Activated CD8-positive, alpha-beta memory T cell treated with anti-CD3 and anti-CD28 coated beads, Interleukin-2, amount 50 U/mL, for 4 hours (primary cell): Measurements from ENCODE around the gene OR2AT4.
"Not testable (repeated sequence)": the region's sequence is repeated elsewhere in the genome, so short reads cannot be mapped to it uniquely, and the experiment has no call there.

Source experiments
- DNase-seq: peaks from one replicate; pipeline ENCODE4 v3.0.0-alpha.2; 2020

The OR2AT4 gene

DNA sequence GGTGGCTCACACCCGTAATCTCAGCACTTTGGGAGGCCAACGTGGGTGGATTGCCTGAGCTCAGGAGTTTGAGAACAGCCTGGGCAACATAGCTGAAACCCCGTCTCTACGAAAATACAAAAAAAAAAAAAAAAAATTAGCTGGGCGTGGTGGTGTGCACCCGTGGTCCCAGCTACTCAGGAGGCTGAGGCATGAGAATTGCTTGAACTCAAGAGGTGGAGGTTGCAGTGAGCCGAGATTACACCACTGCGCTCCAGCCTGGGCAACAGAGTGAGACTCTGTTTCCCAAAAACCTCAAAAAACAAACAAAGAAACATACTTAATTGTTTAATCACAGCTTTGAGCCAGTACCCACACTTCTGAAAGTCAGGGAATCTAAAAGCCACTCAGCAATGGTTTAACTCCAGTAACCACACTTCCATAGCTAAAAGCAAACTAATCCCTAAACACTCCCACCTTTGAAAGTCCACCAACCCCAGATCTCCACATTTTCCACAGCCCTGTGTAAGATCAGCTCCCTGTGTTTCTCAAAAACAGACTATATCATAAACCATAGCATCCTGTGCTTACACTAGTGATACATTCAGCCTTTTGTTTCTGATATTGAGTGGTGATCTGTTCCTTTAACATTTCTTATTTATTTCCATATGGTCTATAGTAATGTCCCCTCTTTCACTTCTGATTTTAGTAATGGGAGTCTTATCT lies 4.9 kb upstream of the OR2AT4 start:
- DNase-seq = no peak

DNA sequence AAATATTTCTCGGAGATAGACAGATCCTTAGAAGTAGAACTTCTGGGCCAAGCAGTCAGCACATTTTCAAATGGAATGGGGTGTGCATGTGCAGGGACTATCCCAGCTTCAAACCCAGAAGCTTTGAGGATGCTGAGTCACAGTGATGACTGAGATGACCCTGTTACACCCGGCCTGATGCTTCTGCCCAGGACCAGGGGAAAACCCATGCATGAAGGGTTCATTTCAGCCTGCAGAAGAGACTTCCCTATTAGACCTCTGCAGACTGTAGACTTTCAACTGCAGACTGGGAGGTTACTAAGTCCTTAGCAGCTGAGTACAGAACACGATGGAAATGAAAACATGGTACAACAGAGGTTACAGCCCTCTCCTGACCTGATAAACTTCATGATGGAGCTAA lies 3.6 kb upstream of the OR2AT4 start:
- no peak for DNase-seq

DNA sequence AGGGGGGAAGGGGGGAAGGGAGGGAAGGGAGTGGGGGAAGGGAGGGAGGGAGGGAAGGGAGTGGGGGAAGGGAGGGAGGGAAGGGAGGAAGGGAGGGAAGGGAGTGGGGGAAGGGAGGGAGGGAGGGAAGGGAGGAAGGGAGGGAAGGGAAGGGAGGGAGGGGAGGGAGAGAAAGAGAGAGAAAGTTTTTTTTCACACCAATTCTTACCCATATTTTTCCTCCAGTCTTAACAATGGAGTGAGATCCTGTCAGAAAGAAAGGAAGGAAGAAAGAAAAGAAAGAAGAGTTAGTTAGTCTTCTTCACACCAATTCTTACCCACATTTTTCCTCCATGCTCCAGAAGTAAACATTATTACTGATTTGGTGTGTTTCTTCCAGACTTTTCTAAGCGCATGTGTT lies 3.0 kb upstream of the OR2AT4 start:
- no peak for DNase-seq

DNA sequence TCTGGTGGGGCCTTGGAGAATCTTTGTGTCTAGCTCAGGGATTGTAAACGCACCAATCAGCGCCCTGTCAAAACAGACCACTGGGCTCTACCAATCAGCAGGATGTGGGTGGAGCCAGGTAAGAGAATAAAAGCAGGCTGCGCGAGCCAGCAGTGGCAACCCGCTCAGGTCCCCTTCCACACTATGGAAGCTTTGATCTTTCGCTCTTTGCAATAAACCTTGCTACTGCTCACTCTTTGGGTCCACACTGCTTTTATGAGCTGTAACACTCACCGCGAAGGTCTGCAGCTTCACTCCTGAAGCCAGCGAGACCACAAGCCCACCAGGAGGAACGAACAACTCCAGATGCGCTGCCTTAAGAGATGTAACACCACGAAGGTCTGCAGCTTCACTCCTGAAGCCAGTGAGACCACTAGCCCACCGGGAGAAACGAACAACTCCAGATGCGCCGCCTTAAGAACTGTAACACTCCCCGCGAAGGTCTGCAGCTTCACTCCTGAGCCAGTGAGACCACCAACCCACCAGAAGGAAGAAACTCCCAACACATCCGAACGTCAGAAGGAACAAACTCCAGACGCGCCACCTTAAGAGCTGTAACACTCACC lies 2.3 kb upstream of the OR2AT4 start:
- not testable (repeated sequence) for DNase-seq

DNA sequence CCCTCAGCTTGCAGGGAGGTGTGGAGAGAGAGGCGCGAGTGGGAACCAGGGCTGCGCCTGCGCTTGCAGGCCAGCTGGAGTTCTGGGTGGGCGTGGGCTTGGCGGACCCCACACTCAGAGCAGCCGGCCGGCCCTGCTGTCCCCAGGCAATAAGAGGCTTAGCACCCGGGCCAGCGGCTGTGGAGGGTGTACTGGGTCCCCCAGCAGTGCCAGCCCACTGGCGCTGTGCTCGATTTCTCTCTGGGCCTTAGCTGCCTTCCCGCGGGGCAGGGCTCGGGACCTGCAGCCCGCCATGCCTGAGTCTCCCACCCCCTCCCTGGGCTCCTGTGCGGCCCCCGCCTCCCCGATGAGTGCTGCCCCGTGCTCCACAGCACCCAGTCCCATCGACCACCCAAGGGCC lies 1.5 kb upstream of the OR2AT4 start:
- not testable (repeated sequence) for DNase-seq

DNA sequence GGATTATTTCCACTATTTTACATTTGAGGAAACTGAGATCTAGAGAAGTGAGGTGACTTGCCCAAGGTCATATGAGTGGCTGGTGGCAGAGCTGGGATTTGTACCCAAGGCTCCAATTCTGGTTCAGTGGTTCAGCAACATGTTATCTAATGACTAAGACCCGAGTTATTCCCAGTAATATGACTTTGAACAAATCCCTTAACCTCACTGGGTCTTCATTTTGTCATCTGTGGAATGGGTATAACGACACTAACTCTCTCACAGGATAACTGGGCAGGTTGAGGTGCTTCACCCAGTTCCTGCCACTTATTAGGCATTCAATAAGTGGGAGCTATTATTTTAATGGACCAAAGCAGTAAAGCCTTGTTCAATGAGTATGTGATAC lies 489 bp upstream of the OR2AT4 start:
- DNase-seq = no peak

DNA sequence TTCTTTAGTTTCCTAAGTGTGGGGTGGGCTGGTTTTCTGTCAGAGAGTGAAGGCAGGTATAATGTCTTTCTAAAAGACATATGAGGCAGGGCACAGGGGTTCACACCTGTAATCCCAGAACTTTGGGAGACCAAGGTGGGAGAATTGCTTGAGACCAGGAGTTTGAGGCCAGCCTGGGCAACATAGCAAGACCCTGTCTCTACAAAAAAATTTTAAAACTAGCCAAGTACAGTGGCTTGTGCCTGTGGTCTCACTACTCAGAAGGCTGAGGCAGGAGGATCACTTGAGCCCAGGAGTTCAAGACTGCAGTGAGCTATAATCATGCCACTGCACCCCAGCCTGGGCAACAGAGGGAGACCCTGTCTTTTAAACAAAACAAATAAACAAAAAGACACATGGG lies 2.3 kb downstream of the OR2AT4 start:
- DNase-seq = not testable (repeated sequence)

DNA sequence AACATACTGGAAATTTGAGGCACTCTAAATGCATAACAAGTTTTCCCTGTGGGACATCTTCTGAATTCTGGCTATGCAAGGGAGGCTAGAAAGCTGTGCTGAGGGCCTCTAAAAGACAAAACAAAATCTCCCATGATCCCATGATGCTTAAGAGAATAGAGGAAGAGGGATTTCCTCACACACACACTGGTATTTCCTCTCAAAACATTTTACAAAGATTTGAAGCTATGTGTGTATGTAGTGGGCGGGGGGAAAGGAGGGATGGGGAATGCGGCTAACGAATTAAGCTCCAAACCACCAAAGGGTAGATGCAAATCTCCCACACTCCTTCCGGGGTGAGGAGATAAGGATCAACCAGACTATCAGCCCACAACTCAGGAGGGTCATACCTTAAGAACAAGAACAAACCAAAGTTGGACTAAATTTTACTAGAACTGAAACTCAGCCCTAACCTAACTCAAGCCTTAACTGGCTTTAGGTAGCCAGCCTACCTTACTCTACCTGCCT lies 6.0 kb downstream of the OR2AT4 start:
- no peak for DNase-seq

DNA sequence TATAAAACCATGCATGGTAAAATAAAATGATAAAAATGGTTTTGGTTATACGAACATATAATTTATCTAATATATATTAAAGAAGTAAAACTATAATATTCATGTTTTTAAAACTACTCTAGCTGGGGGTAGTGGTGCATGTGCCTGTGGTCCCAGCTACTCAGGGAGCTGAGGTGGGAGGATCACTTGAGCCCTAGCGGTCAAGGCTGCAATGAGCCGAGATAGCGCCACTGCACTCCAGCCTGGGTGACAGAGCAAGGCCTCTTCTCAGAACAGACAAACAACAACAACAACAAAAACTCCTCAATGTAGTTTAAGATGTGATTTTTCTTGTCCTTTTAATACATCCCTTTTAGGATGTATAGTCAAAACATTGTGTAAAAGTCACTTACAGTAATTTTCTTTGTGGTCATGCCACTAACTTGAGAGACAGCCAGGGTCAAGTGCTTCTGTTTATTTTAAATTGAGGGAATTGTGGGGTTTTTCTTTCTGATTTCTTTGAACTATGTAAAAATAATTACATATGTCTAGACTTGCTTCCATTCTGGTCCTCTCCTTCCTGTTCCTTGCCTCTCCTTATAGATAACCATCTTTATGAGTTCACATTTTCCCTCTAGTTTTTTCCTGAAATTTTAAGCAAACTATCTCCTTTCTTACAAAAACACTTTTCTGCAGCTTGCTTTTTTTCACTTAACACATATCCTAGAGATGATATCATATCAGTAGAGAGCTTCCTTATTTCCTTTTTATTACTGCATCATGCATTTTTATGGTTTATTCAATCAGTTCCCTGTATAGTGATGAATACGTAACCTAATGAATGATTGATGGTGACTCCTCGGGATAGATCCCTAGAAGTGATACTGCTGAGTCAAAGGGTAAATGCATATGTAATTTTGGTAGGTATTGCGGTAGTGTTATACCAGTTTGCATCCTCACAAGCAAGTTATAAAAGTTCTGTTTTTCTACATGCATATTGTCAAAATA lies 9.1 kb downstream of the OR2AT4 start:
- no peak for DNase-seq

DNA sequence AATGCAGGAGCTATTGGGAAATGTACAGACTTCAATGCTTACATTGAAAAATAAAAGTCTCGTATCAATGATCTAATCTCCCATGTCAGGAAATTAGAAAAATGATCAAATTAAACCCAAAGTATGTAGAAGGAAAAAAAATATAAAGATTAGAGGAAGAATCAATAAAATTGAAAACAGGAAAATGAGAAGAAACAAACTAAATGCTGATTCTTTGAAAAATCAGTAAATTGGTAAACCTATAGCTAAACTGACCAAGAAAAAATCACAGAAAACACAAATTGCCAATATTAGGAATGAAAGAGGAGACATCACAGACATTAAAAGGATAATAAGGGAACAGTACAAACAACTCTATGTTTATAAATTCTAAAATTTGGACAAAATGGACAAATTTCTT lies 11.8 kb downstream of the OR2AT4 start:
- DNase-seq = no peak

DNA sequence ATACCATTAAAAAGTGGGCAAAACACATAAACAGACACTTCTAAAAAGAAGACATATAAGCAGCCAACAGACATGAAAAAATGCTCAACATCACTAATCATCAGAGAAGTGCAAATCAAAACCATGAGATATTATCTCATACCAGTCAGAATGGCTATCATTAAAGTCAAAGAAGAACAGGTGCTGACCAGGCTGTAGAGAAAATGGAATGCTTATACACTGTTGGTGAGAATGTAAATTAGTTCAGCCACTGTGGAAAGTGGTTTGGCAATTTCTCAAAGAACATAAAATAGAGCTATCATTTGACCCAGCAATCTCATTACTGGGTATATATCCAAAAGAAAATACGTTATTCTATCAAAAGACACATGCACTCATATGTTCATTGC lies 13.5 kb downstream of the OR2AT4 start:
- no peak for DNase-seq

DNA sequence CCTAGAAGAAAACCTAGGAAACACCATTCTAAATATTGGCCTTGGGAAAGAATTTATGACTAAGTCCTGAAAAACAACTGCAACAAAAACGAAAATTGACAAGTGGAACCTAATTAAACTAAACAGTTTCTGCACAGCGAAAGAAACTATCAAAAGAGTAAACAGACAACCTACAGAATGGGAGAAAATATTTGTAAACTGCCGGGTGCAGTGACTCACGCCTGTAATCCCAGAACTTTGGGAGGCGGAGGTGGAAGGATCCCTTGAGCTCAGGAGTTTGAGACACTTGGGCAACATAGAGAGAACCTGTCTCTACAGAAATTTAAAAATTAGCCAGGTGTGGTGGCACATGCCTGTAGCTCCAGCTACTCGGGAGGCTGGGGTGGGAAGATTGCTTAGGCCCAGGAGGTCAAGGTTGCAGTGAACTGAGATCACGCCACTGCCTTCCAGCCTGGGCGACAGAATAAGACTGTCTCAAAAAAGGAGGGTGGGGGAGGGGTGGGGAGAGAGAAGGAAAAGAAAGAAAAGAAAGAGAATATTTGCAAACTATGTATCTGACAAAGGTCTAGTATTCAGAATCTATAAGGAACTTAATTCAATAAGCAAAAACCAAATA lies 14.0 kb downstream of the OR2AT4 start:
- DNase-seq = no peak

DNA sequence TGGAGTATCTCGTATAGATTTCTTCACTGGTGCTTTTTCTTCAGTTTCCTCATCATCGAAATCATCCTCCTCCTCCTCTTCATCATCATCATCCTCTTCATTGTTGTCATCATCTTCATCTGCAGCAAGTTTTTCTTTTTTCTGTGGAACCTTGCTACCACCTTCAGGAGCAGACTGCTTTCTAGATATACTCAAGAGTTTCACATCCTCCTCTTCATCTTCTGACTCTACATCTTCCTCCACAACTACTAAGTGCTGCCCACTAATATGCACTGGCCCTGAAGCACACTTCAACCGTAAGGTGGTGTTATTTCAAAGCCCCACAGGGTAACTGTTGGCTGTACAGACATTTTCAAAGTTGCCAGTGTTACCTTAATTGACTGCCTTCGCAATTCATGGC lies 17.1 kb downstream of the OR2AT4 start:
- no peak for DNase-seq

DNA sequence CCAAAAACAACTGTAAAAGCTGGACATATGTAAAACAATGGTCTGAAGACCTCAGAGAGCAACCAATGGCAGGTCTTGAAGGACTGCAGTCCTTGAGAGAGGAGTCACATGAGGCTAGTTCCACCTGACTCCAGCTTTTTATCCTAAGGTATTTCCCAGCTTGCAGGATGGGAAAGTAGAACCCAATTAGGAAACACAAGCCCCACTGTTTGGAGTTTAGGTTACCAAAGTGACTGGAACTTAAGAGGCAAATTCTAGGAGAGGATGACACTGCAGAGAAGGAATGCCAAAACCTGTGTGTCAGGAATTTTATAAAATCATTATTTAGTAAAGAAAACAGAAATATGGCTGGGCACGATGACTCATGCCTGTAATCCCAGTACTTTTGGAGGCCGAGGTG lies 18.4 kb downstream of the OR2AT4 start:
- DNase-seq = no peak

DNA sequence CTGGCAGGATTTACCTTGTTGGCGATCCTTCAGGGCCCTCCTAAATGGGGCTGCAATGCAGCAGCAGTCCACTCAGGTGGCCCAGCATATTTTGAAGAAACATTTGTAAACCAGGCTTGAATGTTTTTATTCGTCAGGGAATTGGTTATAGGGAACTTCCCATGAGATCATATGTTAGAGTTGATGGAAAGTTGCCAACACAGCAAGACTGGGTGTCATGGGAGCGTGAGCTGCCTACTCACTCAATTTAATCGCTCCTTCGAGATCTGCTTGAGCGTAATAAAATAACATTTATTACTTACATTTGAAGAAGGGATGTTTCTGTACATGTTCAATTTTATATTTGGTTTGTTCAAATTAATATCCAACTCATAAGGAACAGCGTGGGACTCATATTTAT lies 19.4 kb downstream of the OR2AT4 start:
- no peak for DNase-seq

DNA sequence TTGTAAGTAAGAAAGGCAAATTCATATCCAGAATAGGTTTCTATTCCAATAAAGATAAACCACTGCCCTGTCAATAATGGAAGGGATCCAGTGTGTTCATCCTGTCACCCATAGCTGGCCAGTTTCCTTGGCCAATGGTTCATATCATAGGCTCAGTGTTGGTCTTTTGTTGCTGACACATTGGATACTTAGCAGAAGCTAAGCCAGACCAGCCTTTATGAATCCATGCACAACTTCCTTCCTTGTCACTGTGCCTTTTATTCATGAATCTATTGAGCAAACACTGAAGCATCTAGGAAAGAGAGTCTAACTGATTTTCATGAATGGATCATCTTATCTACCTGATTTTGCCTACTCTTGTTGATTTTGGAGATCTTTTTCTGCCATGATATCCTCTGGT lies 20.0 kb downstream of the OR2AT4 start:
- DNase-seq = no peak

DNA sequence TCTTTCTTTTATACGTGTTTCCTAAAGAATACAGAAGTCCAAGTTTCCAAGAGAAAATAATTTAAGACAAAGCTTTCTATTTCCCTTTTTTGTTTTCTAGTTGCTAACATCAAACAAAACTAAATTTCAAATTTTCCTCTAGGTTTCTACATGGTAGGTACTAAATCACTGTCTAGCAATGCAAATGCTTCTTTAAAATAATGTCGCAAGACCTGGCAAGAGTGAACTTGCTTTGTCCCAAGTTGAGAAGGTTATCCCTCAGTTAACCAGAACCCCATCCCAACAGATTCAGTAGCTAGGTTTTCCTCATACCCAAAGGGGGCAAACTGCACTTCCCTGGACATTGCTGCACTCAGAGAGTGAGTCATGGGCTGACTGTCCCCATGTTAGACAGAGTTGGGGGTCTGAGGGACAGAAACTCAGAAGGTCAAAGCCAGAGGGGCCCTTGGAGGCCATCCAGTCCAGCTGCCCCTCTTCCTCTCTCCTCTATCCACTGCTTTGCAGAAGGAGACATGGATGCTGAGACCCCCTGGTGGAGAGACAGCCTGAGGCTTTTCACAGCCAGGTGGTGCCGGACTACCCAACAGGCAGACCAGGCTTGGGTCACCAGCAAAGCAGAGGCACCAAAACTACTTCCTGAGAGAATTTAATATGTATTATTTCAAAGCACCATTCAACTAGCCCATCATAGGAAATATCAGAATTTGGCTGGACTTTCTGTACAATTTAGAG lies 23.1 kb downstream of the OR2AT4 start:
- DNase-seq = no peak

DNA sequence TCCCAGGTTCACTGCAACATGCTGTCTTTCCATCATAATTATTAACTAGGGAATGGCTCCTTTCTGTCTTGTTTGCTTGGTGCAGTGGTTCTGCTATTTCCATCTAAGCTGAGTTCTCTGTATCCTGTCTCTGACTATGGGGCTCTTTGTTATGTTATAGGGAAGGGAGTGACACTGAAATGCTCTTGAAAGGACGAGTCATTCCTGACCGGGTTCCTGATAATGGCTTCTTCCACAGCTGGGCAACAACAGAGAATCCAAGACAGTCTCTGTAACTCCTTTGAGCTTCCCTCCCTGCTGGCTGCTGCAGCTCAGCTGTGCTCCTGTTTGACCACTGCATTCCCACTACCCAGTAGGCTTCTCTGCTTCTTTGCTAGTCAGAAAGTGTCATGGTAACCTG lies 24.1 kb downstream of the OR2AT4 start:
- DNase-seq = no peak

DNA sequence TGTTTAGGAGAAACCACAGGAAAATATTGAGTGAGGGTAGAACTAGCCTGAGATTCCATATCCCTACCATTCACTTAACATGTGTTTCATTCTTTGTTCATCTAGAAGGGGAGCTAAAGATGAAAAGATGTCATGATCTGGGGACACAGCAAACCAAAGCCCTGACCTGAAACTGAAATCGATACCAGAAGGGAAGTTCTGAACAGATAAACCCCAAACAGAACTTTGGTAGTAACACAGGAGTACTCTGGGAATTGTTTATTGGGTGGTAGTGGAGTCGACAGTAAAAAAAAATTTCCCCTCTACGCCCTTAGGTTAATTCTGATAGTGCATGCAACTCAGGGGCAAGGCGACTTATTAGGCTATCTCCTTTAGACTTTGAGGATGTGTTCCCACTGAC lies 27.2 kb downstream of the OR2AT4 start:
- DNase-seq = no peak

DNA sequence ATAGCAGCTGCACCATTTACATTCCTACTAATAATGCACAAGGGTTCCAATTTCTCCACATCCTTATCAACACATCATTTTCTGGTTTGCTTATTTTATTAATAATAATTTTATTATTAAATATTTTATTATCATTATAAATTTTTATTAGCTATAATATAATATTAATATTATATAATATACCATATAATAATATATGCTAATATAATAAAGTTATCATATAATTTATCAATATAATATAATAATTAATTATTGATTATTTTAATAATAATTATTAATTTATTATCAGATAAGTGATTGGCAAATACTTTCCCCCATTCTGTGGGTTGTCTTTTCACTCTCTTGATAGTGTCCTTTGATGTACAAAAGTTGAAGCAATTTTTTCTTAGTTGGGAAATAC lies 27.7 kb downstream of the OR2AT4 start:
- DNase-seq = no peak

DNA sequence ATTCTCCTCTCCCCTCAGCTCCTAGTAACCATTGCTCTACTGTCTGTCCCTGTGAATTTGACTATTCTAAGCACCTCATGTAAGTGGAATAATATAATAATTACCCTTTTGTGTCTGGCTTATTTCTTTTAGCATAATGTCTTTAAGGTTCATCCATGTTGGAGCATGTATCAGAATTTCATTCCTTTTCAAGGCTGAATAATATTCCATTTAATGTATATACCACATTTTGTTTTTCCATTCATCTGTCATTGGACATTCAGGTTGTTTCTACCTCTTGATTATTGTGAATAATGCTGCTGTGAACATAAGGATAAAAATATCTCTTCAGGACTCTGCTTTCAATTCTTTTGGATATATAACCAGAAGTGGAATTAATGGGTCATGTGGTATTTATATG lies 28.1 kb downstream of the OR2AT4 start:
- no peak for DNase-seq

DNA sequence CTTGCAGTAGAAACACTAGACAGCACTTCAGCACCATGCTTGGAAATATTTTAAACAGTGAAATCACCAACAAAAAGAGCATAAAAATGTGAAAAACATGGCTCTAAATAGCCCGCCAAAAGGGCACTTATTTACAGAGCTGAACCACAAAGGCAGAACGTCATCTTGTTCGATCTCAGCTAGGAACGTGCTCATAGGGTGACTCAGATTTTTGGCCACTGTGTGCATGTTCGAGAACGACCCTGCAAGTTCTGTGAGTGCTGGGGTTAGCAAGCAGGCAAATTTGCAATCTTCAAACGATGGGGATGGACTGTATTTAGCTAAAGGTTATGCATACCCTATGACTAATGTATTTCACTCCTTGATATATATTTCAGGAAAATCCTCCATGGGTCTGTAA lies 30.6 kb downstream of the OR2AT4 start:
- no peak for DNase-seq
